Cardiac fibroblast (primary cell): ENCODE data around the gene IFNA8.

Experiments used
- DNase-seq, 2 donors: peaks; one replicate each; pipeline versions ENCODE4 v3.0.0 to v3.0.0-alpha.2; 2010; ENCODE audit warnings: low read depth in 2 of 2
- H3K4me3 ChIP-seq, 2 donors: replicated peaks in 1 of 2; 1 replicate in 1 of 2; 2 replicates in 1 of 2; pipeline ENCODE4 v1.5.1; 2011; ENCODE audit warnings: low read depth in 2 of 2, low read length in 2 of 2, mild to moderate bottlenecking in 2 of 2, moderate library complexity in 1 of 2
- TF ChIP-seq, protein P1 (sequence below): IDR thresholded peaks from one replicate; pipeline ENCODE4 v1.5.1; 2011; ENCODE audit warnings: low read depth, mild to moderate bottlenecking, low read length, inconsistent platforms

IFNA8 gene

DNA sequence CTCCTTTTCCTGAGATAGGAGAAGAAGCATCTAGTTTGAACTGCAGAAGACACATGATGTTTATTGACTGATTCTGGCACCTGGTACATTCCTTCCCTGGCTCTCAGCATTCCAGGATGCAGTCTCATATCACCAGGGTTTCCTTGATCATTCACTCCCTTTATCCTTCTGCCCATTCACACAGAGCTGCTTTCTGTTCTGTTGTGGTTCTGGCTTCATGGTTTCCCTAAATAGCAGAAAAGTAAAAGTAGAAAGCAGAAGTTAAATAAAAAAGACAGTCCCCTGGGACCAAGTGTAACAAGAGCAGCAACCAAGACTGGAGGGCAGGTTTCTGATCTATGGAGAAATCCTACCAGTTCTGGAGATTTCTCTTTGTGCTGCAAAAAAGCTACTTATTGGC lies 3.2 kb downstream of the IFNA8 start:
- DNase-seq, result no peak
- TF ChIP-seq, protein P1, sequence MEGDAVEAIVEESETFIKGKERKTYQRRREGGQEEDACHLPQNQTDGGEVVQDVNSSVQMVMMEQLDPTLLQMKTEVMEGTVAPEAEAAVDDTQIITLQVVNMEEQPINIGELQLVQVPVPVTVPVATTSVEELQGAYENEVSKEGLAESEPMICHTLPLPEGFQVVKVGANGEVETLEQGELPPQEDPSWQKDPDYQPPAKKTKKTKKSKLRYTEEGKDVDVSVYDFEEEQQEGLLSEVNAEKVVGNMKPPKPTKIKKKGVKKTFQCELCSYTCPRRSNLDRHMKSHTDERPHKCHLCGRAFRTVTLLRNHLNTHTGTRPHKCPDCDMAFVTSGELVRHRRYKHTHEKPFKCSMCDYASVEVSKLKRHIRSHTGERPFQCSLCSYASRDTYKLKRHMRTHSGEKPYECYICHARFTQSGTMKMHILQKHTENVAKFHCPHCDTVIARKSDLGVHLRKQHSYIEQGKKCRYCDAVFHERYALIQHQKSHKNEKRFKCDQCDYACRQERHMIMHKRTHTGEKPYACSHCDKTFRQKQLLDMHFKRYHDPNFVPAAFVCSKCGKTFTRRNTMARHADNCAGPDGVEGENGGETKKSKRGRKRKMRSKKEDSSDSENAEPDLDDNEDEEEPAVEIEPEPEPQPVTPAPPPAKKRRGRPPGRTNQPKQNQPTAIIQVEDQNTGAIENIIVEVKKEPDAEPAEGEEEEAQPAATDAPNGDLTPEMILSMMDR, result no peak

DNA sequence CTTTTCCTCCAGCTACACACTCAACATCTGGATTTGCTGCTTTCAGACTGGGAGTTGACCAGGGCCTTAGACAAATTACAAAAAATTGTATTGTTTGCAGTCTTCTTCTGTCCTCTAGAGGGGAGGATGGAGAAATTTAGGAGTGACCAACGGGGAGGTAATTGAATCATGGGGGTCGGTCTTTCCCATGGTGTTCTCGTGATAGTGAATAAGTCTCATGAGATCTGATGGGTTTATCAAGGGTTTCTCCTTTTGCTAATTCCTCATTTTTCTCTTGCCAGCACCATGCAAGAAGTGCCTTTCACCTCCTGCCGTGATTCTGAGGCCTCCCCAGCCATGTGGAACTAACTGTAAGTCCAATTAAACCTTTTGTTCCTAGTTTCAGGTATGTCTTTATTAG lies 4.2 kb downstream of the IFNA8 start:
- DNase-seq, result no peak
- H3K4me3 ChIP-seq, result no peak overlapping the region
- TF ChIP-seq, protein P1, result no peak

More for the DNA sequence above, 3.2 kb downstream of the IFNA8 start:
- no peak overlapping the region for H3K4me3 ChIP-seq

DNA sequence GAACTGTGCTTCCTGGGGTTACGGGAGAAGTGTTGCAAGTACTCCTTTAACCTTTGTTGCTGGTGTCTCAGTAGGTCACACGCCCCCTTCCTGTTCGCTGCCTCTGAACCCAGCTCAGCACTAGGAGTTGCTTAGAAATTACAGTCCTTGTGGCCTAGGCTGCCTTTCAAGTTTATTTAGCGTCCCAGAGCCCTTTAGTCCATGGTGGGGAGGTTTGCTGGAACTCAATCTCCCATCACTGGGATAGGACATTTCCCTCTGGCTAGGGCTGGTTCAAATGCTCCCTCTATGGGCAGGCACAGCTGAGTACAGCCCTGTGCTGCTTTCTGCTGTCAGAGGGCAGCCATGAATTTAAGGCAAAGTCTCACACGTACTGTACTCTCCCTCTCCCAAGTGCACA lies 4.7 kb downstream of the IFNA8 start:
- DNase-seq, result no peak
- H3K4me3 ChIP-seq, result no peak overlapping the region
- TF ChIP-seq, protein P1, result peak; percentile 33

DNA sequence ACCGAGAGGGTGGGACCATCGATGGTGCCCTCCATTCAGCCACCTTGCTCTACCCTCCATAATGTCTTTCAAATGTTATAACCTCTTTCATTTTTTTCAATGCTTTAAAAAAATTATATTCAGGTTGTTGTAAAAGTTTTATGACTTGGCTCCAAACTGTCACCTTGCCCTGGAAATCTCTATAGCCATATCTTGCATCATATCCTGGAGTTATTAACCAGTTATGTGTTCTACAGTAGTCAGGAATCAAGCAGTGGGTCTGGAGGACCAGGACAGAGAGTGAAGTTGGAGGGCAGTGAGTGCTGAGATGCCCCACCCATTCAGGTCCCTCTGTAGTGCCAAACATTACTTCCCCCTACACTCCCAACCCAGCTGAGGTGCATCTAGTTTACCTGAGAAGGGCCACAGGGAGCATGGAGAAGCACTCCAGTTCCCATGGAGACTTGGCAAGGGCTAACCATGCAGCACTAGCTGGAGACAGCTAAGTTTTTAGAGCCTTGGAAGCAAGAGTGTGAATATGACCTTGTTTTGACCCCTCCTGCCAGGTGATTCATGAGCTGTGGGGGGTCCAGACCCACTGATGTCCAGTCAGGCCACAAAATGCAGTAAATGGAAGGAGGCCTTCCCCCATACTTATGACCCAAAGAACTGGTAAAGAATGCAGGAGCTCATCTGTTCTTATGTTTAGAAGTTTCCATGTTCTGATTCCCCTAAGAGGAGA lies 5.5 kb downstream of the IFNA8 start:
- TF ChIP-seq, protein P1, result no peak
- no peak overlapping the region for H3K4me3 ChIP-seq
- DNase-seq, result no peak

DNA sequence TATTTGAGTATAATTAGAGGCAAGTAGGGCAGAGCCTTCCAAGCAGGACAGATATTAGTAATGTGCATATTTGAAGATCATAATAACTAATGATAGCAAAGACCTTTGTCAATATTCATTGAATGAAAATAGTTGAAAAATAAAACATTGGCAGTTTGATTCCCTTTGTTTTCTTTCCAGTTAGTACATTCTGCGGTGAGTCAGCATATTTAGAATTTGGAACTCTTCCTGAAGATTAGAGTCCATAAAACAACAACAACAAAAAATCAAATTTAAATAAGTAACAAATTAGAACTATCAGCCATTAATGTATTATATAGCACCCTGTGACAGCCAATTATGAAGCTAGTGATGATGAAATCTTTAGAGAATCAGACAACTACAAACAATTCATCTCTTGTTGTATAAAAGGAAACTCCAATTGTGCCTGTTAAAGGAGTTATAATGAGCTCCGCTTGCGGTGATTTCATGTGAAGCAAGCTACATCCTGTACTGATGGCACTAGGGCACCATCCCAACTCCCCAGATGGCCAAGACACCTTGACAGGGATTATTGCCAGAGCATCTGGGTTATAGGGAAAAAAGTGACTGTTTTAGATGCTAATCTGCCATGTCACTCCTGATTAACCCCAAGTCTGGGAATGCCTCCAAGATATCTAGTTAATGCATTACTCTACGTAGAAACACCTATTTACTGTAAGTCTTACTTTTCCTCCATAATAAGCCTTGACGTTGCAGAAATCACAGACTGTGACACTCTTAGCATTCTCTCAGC lies 6.8 kb downstream of the IFNA8 start:
- no peak overlapping the region for H3K4me3 ChIP-seq
- peak in 1 of 2 donors; percentile 26 for DNase-seq
- TF ChIP-seq, protein P1, result no peak

DNA sequence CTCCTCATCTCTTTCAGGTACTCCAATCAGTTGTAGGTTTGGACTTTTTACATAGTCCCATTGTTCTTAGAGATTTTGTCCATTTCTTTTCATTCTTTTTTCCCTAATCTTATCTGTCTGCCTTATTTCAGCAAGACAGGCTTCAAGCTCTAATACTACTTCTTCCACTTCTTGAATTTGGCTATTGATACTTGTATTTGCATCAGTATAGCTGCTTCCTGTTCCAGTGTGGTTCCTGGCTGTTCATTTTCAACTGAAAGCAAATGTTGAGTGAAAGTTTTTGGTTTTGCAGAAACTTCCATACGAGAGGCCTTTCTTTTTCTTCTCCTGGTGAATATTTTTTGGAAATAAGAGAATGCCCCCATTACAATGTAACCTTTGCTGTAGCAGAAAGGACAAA lies 19.3 kb downstream of the IFNA8 start:
- TF ChIP-seq, protein P1, result no peak
- no peak overlapping the region for H3K4me3 ChIP-seq
- DNase-seq, result no peak
